AML-193 (cell line): ENCODE measurements around the gene ZG16B.

ENCODE experiments used
- DNase-seq, 2 experiments: peaks; one replicate each; lab custom pipeline; 2025; lab: John Stamatoyannopoulos, UW

Gene ZG16B

DNA sequence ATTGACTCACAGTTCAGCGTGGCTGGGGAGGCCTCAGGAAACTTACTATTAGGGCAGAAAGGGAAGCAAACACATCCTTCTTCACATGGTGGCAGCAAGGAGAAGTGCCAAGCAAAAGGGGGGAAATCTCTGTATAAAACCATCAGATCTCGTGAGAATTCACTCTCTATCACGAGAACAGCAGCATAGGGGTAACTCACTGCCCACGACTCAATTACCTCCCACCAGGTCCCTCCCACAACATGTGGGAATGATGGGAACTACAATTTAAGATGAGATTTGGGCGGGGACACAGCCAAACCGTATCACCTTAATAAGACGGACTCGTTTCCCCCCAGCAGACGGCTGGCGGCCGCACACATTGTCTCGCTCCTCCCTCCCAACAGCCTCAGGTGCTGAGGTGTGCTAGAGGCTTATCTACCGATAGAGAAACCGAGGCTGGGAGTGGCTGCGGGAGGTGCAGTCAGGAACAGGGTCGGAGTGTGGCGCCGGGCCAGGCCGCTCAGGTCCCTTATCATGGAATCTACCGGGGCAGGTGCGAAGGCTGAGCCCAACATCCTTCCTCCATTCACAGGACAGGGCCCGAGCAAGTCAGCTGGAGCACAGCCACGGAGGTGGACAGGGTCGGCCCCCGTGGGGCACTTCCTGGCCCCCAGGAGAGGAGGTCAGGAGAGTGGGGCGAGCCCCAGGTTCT lies 4.9 kb upstream of the ZG16B start:
- DNase-seq, result no peak

GRCh38 chr16:2825906-2826305 lies 4.2 kb upstream of the ZG16B start:
- no peak for DNase-seq

DNA sequence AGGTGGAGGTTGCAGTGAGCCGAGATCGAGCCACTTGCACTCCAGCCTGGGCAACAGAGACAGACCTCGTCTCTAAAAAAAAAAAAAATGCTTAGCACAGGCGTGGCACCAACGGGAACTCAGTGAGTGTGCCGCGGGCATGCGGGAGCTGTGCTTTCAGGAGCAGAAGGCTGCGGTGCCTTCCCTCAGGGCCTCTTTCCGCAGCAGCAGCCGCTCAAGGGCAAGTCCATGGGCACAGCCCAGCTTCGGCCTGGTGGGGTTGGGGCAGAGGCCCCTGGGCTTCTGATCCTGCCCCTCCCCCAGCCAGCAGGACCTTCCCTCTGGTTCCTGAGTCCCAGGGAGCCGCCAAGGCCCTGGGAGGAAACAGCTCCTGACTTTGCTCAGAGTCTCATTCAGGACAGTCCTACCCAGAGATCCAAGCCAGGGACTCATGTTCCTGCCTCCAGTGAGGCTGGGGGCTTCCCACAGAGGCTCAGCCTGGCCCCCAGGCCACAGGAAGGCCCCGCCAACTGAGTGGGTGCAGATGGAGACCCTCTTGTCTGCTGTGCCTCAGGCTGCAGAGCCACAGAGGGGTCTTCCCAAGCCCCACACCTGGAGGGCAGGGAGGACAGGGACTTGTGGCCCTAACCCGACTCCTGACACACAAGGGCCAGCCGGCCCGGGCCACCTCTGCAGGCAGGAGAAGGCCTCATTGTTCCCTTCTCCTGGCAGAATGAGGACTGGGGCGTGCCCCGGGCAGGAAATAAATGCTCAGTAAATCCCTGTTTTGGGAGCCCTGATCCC lies 3.3 kb upstream of the ZG16B start:
- DNase-seq, result no peak

DNA sequence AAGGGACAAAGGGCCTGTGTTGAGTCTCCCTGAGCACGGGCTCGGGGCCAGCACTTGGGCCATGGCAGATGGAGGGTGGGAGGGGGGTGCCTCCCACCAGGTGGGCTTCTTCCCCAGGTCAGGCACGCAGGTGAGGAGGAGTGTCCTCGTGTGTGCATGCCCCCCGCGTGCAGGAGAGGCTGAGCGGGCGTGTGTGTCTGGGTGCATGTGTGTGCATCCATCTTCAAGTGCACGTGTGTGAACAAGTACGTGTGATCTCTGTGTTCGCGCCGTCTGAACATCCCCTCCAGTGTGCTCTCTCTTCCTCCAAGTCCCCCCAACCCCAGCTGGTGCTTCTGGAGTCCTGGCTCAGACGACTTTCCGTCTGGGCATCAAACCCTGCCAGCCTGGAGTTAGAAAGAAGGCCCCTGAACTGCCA lies 2.7 kb upstream of the ZG16B start:
- no peak for DNase-seq

GRCh38 chr16:2827831-2828520 lies 2.1 kb upstream of the ZG16B start:
- DNase-seq, result no peak

- no peak for DNase-seq
Observed at GRCh38 chr16:2828521-2828840, 1.6 kb upstream of the ZG16B start.

DNA sequence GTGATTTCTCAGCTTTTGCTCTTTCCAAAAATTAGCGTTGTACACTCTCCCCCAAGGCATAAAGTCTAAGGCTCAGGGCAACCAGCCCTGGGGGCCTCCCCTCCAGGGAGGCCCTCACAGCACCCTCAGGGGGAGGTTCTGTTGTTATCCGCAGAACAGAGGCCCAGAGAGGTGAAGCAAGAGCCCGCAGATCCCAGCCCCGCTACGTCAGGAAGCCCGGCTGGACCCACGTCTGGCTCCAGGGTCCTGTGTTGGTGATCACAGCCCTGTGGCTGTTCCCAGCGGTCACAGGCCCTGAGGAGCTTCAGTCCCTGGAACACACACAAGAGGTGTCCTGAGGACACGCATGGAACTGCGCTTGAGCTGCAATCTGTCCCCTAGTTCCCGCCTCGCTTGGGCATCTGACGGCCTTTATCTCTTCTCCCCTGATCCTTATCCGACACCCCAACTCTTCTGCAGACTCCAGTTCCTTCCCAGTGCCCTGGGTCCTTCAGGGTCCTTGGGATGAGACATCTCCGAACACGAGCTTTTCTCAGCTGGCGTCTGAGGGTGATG lies 1.1 kb upstream of the ZG16B start:
- no peak for DNase-seq

DNA sequence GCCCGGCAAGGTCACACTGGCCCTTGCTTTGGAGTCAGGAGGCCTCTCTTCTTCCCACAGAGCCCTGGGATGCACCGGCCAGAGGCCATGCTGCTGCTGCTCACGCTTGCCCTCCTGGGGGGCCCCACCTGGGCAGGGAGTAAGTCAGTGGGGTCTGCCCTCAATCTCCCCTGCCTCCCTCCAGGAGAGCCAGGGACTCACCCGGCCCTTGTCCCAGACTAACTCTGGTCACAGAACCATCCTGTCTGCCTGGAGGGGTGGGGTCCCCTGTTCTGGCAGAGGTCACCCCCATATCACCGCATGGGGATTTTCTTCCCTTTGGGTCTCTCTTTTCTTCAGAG lies 222 bp downstream of the ZG16B start:
- DNase-seq, result no peak

DNA sequence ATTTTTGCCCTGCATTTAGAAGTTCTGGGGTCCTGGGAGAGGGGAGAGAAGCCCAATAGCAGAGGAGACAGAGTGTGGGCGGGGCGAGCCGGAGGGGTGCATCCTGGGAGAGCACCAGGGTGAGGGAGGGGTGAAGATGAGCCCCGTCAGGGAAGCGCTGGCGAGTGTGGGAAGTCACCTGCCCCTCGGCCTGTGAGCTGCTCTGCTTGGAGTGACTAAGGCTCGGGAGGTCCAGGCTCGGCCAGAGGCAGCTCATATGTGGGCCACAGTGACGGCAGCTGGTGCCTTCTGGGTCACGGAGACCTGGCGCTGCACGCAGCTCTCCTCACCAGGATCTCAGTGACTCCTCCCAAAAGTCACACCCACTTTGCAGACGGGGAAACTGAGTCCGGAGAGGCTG lies 1.1 kb downstream of the ZG16B start:
- no peak for DNase-seq

DNA sequence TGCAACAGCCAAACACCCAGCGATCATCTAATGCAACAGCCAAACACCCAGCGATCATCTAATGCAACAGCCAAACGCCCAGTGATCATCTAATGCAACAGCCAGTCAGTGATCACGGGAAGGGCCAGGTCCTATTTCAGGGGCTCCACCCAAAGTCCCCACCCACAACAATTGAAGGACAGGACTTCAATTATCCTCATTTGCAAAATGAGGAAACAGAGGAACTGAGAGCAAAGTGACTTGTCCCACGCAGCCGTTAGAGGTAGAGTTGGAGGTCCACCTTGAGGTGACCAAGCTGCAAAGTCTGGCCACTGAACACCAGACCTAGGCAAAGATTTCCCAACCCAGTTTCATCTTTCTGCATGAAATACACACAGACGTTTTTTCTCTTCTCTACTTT lies 3.7 kb downstream of the ZG16B start:
- no peak for DNase-seq

GRCh38 chr16:2834968-2835367 lies 4.9 kb downstream of the ZG16B start:
- no peak for DNase-seq

DNA sequence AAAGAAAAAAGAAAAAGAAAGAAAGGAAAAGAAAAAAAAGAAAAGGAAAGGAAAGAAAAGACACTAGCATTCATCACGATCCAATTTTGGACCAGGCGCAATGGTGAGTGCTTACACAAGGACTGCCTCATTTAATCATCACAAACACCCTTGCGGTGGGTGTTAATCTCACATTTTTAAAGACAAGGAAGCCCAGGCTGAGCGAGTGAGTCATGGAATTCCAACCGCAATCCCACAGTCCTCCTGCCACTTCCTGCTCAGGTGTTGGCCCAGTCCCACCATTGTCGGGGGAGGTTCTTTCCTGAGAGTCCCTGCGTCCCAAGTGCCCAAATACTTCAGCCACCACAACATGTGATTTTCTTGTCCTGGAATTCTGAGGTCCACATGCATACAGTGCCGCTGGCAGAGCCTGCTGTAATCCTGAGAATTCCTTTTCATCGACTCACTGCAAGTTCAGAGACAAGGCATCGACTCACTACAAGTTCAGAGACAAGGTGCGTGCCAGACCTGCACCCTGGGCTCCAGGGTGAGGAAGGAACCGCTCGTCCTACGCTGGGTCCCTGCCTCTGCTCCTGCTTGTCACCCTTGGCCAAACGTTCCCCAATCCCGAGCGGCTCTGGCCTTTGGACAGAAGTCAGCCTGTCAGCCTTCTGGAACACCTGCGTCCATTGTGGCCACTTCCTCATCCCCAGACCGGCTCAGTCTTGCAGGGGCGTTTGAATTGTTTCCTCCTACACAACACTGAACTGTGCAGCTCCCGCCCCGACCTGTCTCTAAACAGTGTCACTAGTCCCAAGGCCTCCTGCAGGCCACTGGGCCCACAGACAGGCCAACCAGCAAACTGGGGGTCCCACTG lies 5.8 kb downstream of the ZG16B start:
- DNase-seq, result no peak

DNA sequence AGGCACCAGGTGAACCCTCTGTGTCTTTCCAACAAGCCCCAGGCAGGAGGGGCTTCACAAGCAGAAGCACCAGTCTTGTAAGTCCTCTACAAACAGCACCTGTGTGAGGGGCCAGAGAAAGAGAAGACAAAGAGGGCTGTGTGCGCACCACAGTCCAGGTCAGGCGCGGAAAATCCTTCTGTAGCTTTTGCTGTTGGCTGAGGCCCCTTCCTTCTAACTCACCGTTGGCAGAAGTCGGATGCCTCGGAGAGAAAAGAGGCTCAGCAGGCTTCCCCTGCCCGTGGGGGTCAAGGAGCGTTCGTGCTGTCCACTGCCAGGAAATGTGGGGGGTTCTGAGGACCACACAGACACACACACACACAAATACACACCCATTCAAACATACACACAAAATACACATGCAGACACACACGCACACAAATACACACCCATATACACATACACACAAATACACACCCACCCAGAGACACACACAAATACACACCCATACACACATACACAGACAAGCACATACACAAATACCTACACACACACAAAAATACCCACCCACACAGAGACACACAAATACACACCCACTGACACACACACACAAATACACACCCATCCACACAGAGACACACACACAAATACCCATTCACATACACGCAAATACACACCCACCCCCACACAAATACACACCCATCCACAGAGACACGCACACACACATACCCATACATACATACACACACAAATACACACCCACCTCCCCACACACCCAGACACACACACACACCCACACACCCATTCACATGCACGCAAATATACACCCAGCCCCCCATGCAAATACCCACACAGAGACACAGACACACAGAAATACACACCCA lies 6.8 kb downstream of the ZG16B start:
- DNase-seq, result no peak

DNA sequence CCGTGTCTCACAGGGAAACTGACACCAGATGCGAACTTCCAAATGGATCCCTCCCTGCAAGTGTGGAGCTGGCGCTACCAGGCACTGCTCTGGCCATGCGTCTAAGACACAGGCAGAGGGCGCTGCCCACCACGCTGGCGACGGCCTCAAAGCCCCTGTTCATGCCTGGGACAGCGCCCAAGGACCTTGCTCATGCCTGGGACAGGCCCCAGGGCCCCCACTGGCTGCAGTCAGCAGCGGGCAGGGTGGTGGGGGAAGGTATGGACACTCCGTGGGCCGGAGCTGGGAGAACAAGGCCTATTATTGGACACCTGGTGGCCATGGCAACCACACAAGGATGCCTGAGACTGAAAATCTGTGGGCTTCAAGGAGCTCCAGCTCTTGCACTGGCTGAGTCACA lies 8.8 kb downstream of the ZG16B start:
- DNase-seq, result peak; percentile 55 to 58

DNA sequence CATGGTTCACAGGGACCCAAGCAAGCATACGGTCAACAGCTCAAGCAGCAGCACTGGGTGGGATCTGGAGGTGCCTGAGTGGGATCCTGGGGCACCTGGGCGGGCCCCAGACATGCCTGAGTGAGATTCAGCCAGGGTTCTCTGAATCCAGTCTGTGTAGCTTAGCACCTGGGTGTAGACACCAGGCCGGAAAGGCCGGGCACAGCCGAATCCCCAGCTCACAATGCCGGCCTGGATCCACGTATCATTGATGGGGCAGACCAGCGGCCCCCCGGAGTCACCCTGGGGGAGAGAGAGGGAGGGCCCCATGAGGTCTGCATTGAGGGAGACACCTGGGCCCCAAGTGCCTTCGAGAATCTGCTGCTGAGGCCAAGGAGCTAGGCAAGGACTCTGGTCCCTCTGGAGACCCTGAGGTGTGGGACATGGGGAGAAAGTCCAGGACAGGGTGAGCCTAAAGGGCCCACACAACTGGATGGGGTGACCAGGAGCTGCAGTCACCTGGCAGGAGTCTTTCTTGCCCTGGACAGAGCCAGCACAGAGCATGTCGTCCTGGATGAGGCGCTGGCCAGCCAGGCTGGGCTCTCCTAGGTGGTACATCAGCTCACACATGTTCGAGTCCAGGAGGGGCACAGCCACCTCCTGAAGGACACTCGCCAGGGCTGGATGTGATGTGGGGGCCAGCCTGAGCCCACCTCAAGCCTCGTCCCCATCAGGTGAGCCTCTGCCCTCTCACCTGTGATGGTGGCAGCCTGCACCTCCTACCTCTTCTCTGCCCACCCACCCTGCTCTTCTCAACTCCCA lies 9.7 kb downstream of the ZG16B start:
- DNase-seq, result no peak

DNA sequence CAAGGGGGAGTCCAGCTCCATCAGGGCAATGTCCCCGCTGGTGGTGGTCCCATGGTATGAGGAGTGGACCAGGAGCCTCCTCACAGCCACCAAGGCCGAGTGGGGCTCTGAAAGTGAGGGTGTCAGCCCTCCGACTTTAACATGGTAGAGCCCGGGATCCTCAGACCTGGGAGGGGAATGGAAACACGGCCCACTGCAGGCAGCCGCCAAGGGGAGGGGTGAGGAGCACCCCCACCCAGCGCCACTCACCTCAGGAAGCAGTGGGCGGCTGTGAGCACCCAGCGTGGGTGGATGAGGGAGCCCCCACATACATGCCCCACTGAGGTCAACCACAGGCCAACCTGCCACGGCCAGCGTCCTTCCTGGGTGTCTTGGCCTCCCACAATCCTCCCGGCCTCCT lies 10.8 kb downstream of the ZG16B start:
- no peak for DNase-seq

- DNase-seq, result no peak
Observed at GRCh38 chr16:2841606-2842339, 11.7 kb downstream of the ZG16B start.

- DNase-seq, result no peak
Observed at GRCh38 chr16:2842340-2843000, 12.4 kb downstream of the ZG16B start.

- no peak for DNase-seq
Observed at GRCh38 chr16:2843526-2843925, 13.4 kb downstream of the ZG16B start.
